HepG2 (cell line): ENCODE measurements around the gene CCDC126. TPM values are rescaled to one million over a fixed set of nuclear protein-coding genes. Genes with fewer than 3 reads are reported as not detected.
A peak's percentile ranks its signal among the peaks of the same experiment; 100 is the strongest.

Experiments
- GMEB2 ChIP-seq: IDR thresholded peaks from 2 replicates; pipeline ENCODE4 v1.6.1; 2016; ENCODE audit warnings: missing biosample characterization, missing genetic modification reagents, low read depth
- JUND ChIP-seq: sonication (generic); formaldehyde crosslinking; IDR thresholded peaks from 2 replicates; pipeline ENCODE4 v1.8.0; 2022; ENCODE audit warnings: mild to moderate bottlenecking, missing genetic modification reagents
- MEIS1 ChIP-seq: sonication (generic); formaldehyde crosslinking; IDR thresholded peaks from 2 replicates; pipeline ENCODE4 v1.9.0; 2021; ENCODE audit warnings: mild to moderate bottlenecking, missing genetic modification reagents, moderate library complexity, borderline replicate concordance
- RCOR2 ChIP-seq: IDR thresholded peaks from 2 replicates; pipeline ENCODE4 v1.6.1; 2016; ENCODE audit warnings: missing biosample characterization, missing genetic modification reagents
- ZHX2 ChIP-seq, 2 experiments: sonication (generic) in 1 of 2; formaldehyde crosslinking in 1 of 2; IDR thresholded peaks; 2 replicates each; pipeline versions ENCODE4 v1.6.1 to v1.9.0; 2014 to 2022; ENCODE audit warnings: antibody characterized with exemption in 1 of 2, borderline replicate concordance in 1 of 2, inconsistent platforms in 1 of 2, low read depth in 1 of 2, missing genetic modification reagents in 1 of 2
- ZNF7 ChIP-seq: IDR thresholded peaks from 2 replicates; pipeline ENCODE4 v1.6.1; 2016; ENCODE audit warnings: missing biosample characterization, missing genetic modification reagents
- polyA plus RNA-seq, 8 experiments: library from polyadenylated mRNA; depleted of rRNA in 3 of 8; stranded (reverse) in 7 of 8; unstranded in 1 of 8; fragments of >200 nt; fragmentation: Illumina TruSeq in 4 of 8; extraction: Trizol in 4 of 8; gene quantifications; 2 replicates each; pipeline versions ENCODE4 v1.2.1 to v1.2.3, GENCODE V29; 2011 to 2016; ENCODE audit warnings: low read depth in 4 of 8, missing spikeins in 1 of 8, mixed read lengths in 1 of 8; ENCODE audit not compliant: insufficient read depth in 1 of 8
- total RNA-seq, 5 experiments: library from RNA; depleted of rRNA; stranded (reverse); fragments of >200 nt; fragmentation: Illumina TruSeq; extraction: Trizol; gene quantifications; 2 replicates each; pipeline ENCODE4 v1.2.3, GENCODE V29; 2016; ENCODE audit warnings: low read depth in 1 of 5
- TF ChIP-seq, protein P1 (sequence below), 2 experiments: fragments of 450-650 bp in 1 of 2; sonication (generic) in 1 of 2; formaldehyde crosslinking in 1 of 2; IDR thresholded peaks; 2 replicates each; pipeline versions ENCODE4 v1.6.1 to v1.8.0; 2016 to 2022; ENCODE audit warnings: antibody characterized with exemption in 1 of 2, mild to moderate bottlenecking in 1 of 2, missing genetic modification reagents in 1 of 2
- TF ChIP-seq, protein P2 (sequence below): sonication (generic); formaldehyde crosslinking; IDR thresholded peaks from 2 replicates; pipeline ENCODE4 v1.4.0; 2020; ENCODE audit warnings: missing genetic modification reagents

The CCDC126 gene
- total and polyA plus RNA-seq, 2 of the 13 experiments (the other 11 are each of a cell fraction or from before 2014, with no cell fraction given), result 3.5 to 9.3 TPM

DNA sequence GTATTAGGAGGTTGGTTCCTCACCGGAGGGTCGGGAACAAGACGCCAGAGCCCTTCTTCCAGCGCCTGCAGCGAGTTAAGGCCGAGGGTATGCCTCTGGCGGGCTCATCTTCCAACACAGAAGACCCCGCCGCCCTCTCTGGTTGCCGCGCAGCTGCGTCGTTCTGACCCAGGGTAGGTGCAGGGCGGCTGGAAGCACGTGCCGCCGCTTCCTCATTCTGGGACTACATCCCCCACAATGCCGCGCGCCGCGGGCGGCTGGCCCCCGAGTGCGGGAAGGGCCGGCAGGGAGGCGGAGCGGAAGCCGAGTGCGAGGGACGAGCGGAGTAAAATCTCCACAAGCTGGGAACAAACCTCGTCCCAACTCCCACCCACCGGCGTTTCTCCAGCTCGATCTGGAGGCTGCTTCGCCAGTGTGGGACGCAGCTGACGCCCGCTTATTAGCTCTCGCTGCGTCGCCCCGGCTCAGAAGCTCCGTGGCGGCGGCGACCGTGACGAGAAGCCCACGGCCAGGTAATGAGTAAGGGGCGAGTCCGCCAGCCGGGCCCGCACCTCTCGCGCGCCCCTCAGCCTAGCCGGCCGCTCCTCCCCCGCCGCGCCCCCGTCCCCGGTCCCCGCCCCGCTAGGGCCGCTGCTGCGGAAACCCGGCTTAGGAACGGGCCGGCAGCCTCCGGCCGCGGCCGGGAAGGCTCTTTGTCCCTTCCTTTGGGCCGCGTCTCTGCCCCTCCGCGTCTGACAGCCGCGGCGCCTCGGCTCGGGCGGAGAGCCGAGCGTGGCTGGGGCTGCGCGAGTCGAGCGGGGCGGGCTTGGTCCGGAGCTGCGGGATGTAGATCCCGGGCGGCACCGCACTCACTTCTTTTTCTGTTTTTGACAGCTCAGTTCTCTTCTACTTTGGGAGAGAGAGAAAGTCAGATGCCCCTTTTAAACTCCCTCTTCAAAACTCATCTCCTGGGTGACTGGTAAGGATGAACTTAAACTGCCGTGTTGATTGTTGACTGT is at the start of gene CCDC126 (continued):
- TF ChIP-seq, protein P1, sequence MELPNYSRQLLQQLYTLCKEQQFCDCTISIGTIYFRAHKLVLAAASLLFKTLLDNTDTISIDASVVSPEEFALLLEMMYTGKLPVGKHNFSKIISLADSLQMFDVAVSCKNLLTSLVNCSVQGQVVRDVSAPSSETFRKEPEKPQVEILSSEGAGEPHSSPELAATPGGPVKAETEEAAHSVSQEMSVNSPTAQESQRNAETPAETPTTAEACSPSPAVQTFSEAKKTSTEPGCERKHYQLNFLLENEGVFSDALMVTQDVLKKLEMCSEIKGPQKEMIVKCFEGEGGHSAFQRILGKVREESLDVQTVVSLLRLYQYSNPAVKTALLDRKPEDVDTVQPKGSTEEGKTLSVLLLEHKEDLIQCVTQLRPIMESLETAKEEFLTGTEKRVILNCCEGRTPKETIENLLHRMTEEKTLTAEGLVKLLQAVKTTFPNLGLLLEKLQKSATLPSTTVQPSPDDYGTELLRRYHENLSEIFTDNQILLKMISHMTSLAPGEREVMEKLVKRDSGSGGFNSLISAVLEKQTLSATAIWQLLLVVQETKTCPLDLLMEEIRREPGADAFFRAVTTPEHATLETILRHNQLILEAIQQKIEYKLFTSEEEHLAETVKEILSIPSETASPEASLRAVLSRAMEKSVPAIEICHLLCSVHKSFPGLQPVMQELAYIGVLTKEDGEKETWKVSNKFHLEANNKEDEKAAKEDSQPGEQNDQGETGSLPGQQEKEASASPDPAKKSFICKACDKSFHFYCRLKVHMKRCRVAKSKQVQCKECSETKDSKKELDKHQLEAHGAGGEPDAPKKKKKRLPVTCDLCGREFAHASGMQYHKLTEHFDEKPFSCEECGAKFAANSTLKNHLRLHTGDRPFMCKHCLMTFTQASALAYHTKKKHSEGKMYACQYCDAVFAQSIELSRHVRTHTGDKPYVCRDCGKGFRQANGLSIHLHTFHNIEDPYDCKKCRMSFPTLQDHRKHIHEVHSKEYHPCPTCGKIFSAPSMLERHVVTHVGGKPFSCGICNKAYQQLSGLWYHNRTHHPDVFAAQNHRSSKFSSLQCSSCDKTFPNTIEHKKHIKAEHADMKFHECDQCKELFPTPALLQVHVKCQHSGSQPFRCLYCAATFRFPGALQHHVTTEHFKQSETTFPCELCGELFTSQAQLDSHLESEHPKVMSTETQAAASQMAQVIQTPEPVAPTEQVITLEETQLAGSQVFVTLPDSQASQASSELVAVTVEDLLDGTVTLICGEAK (IDR thresholded peaks at IDR 0.05), result no peak
- TF ChIP-seq, protein P1 (CRISPR knock-in tag; IDR thresholded peaks at IDR 0.05), result peak; percentile 74; the same call in 1 of the 2 replicates
- 0 out of 2 replicates have a peak, but pooled peaks have one; percentile 73 for TF ChIP-seq ZHX2 (IDR thresholded peaks at IDR 0.05; ENCODE audit: low read depth)
- 0 out of 2 replicates have a peak, but pooled peaks have one; percentile 26 for TF ChIP-seq ZHX2 (CRISPR knock-in tag; IDR thresholded peaks at IDR 0.05; ENCODE audit: borderline replicate concordance)
- no peak for TF ChIP-seq ZNF7
- TF ChIP-seq, protein P2, sequence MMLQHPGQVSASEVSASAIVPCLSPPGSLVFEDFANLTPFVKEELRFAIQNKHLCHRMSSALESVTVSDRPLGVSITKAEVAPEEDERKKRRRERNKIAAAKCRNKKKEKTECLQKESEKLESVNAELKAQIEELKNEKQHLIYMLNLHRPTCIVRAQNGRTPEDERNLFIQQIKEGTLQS (CRISPR knock-in tag), result peak; percentile 66; the same call in 1 of the 2 replicates
- TF ChIP-seq RCOR2 (CRISPR knock-in tag), result 0 out of 2 replicates have a peak, but pooled peaks have one; percentile 32
- TF ChIP-seq GMEB2 (CRISPR knock-in tag), result peak; percentile 40; the same call in 1 of the 2 replicates
- TF ChIP-seq JUND (CRISPR knock-in tag), result no peak
- no peak; the same call in 1 of the 2 replicates for TF ChIP-seq MEIS1
